ENCODE results near the gene IFFO2. TPM values are rescaled to one million over a fixed set of nuclear protein-coding genes. Genes with fewer than 3 reads are reported as not detected.
"Not testable (repeated sequence)": the region's sequence is repeated elsewhere in the genome, so short reads cannot be mapped to it uniquely, and the experiment has no call there.

IFFO2 gene
- total and polyA plus RNA-seq, 4 donors, result 7.6 to 18.9 (median 8.3) TPM

DNA sequence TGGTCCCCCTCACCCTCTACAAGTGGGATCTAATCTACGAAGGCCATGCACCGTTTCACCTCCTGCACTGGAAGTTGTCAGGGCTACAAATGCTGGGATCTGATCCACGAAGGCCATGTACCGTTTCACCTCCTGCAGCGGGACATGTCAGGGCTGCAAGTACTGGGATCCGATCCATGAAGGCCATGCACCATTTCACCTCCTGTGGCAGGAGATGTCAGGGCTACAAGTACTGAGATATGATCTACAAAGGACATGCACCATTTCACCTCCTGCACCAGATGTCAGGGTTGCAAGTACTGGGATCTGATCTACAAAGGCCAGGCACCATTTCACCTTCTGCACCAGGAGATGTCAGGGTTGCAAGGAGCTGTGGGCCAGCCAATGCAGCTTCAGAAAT lies 61.2 kb downstream of the IFFO2 start:
- DNase-seq (no peak), ATAC-seq (ENCODE audit: insufficient read depth, low FRiP score) (no peak)
- Histone ChIP-seq H3K9ac (ENCODE audit: insufficient read depth in 1 of 2, low read length in 2 of 2) (no peak overlapping the region), H3K4me3 (no peak overlapping the region), H3K9me3 (ENCODE audit: control insufficient read depth in 4 of 4, insufficient read depth in 3 of 4, low read length in 3 of 4) (no peaks in the 10 kb centered on the region), H3K4me1 (ENCODE audit: control insufficient read depth in 5 of 5, insufficient read depth in 5 of 5, low read length in 5 of 5) (peaks cover 0 to 6% (median 5%) of the 10 kb centered on the region in 5 donors), H3K27me3 (ENCODE audit: control insufficient read depth in 3 of 3, insufficient read depth in 3 of 3, low read length in 2 of 3) (no peaks in the 10 kb centered on the region), H3K36me3 (ENCODE audit: control insufficient read depth in 4 of 4, insufficient read depth in 4 of 4, low read length in 4 of 4) (peaks cover 0 to 4% (median 2%) of the 10 kb centered on the region in 4 donors), H3K27ac (ENCODE audit: low read depth in 1 of 2, low read length in 1 of 2) (no peak overlapping the region)
- TF ChIP-seq, protein P1, sequence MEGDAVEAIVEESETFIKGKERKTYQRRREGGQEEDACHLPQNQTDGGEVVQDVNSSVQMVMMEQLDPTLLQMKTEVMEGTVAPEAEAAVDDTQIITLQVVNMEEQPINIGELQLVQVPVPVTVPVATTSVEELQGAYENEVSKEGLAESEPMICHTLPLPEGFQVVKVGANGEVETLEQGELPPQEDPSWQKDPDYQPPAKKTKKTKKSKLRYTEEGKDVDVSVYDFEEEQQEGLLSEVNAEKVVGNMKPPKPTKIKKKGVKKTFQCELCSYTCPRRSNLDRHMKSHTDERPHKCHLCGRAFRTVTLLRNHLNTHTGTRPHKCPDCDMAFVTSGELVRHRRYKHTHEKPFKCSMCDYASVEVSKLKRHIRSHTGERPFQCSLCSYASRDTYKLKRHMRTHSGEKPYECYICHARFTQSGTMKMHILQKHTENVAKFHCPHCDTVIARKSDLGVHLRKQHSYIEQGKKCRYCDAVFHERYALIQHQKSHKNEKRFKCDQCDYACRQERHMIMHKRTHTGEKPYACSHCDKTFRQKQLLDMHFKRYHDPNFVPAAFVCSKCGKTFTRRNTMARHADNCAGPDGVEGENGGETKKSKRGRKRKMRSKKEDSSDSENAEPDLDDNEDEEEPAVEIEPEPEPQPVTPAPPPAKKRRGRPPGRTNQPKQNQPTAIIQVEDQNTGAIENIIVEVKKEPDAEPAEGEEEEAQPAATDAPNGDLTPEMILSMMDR (IDR thresholded peaks at IDR 0.05; ENCODE audit: control extremely low read depth, extremely low read depth), result no peak
- WGBS, 2 donors, result 94 to 95% methylated on average over 6 of the region's 6 CpGs

DNA sequence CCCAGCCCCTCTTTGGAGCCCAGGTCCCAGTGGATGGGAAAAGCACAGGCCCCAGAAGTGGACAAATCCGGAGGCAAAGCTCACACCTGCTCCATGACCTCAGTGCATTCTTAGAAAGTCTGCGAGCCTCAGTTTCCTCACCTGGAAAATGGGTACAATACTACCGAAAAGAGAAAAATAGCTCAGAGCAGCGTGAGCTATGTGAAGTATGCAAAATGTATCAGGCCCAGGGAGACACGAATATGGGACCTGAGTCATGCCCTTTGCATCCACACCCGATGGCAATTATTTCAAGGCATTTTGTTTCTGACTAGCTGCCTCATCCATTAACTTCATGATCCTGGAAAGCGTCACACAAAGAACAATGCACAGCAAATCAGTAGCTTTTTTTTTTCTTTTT lies 63.4 kb downstream of the IFFO2 start:
- WGBS, 2 donors, result 96% methylated on average over 7 of the region's 7 CpGs
- Histone ChIP-seq H3K27ac (ENCODE audit: low read depth in 1 of 2, low read length in 1 of 2) (no peak overlapping the region), H3K9ac (ENCODE audit: insufficient read depth in 1 of 2, low read length in 2 of 2) (no peak overlapping the region), H3K4me3 (no peak overlapping the region), H3K36me3 (ENCODE audit: control insufficient read depth in 4 of 4, insufficient read depth in 4 of 4, low read length in 4 of 4) (peaks cover 0 to 9% (median 2%) of the 10 kb centered on the region in 4 donors), H3K4me1 (ENCODE audit: control insufficient read depth in 5 of 5, insufficient read depth in 5 of 5, low read length in 5 of 5) (peaks cover 0 to 6% (median 0%) of the 10 kb centered on the region in 5 donors), H3K27me3 (ENCODE audit: control insufficient read depth in 3 of 3, insufficient read depth in 3 of 3, low read length in 2 of 3) (no peaks in the 10 kb centered on the region), H3K9me3 (ENCODE audit: control insufficient read depth in 4 of 4, insufficient read depth in 3 of 4, low read length in 3 of 4) (no peaks in the 10 kb centered on the region)
- no peak for DNase-seq
- no peak for ATAC-seq (ENCODE audit: insufficient read depth, low FRiP score)
- TF ChIP-seq, protein P1 (IDR thresholded peaks at IDR 0.05; ENCODE audit: control extremely low read depth, extremely low read depth), result no peak

DNA sequence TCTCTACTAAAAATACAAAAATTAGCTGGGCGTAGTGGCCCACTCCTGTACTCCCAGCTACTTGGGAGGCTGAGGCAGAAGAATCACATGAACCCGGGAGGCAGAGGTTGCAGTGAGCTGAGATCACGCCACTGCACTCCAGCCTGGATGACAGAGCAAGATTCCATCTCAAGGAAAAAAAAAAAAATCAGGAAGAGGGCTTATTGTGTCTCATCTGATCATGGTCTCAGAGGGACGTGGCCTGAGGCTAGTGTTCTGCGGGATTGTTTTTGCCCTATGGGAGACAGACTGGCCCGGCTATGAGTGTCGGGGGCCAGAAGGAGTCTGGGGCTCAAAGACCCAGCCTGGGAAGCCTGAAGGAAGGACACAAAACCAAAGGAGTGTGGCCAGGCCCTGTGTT lies 64.6 kb downstream of the IFFO2 start:
- not testable (repeated sequence) for H3K9me3 ChIP-seq (ENCODE audit: control insufficient read depth in 4 of 4, insufficient read depth in 3 of 4, low read length in 3 of 4); H3K9ac ChIP-seq (ENCODE audit: insufficient read depth in 1 of 2, low read length in 2 of 2); H3K27ac ChIP-seq (ENCODE audit: low read depth in 1 of 2, low read length in 1 of 2); H3K36me3 ChIP-seq (ENCODE audit: control insufficient read depth in 4 of 4, insufficient read depth in 4 of 4, low read length in 4 of 4); H3K4me3 ChIP-seq; H3K4me1 ChIP-seq (ENCODE audit: control insufficient read depth in 5 of 5, insufficient read depth in 5 of 5, low read length in 5 of 5); H3K27me3 ChIP-seq (ENCODE audit: control insufficient read depth in 3 of 3, insufficient read depth in 3 of 3, low read length in 2 of 3); DNase-seq; ATAC-seq (ENCODE audit: insufficient read depth, low FRiP score)
- 91 to 92% methylated on average over 7 of the region's 7 CpGs for WGBS, 2 donors

DNA sequence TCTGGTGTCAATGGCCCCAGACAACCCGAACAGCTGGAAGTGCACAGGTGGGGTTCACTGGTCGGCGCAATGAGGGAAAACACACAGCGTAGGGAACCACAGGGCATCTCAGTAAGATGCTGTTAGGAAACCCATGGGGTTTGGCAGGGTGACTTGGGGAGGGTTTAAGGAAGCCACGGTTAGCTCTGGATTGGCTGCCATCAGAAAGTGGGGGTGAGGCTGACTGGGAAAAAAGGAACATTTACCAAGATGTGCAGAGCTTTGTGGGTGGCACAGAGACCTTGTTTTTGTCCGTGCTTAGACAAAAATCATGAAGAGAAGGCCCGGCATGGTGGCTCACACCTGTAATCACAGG lies 65.1 kb downstream of the IFFO2 start:
- Histone ChIP-seq H3K27me3 (ENCODE audit: control insufficient read depth in 3 of 3, insufficient read depth in 3 of 3, low read length in 2 of 3) (no peaks in the 10 kb centered on the region), H3K36me3 (ENCODE audit: control insufficient read depth in 4 of 4, insufficient read depth in 4 of 4, low read length in 4 of 4) (peaks cover 0 to 9% (median 0%) of the 10 kb centered on the region in 4 donors), H3K9me3 (ENCODE audit: control insufficient read depth in 4 of 4, insufficient read depth in 3 of 4, low read length in 3 of 4) (no peaks in the 10 kb centered on the region), H3K9ac (ENCODE audit: insufficient read depth in 1 of 2, low read length in 2 of 2) (no peak overlapping the region), H3K4me1 (ENCODE audit: control insufficient read depth in 5 of 5, insufficient read depth in 5 of 5, low read length in 5 of 5) (peaks cover 0 to 6% (median 0%) of the 10 kb centered on the region in 5 donors), H3K4me3 (no peak overlapping the region), H3K27ac (ENCODE audit: low read depth in 1 of 2, low read length in 1 of 2) (no peak overlapping the region)
- 56 to 82% methylated on average over 7 of the region's 7 CpGs for WGBS, 2 donors
- TF ChIP-seq, protein P1 (IDR thresholded peaks at IDR 0.05; ENCODE audit: control extremely low read depth, extremely low read depth), result no peak
- DNase-seq, result no peak
- ATAC-seq (ENCODE audit: insufficient read depth, low FRiP score), result no peak

Measured in lung (tissue), 12 donors.